ENCODE results near the gene RAP2C. TPM values are rescaled to one million over a fixed set of nuclear protein-coding genes. Genes with fewer than 3 reads are reported as not detected.

The RAP2C gene
- total RNA-seq, 1 experiment from 2014 or later, result 52.7 TPM

DNA sequence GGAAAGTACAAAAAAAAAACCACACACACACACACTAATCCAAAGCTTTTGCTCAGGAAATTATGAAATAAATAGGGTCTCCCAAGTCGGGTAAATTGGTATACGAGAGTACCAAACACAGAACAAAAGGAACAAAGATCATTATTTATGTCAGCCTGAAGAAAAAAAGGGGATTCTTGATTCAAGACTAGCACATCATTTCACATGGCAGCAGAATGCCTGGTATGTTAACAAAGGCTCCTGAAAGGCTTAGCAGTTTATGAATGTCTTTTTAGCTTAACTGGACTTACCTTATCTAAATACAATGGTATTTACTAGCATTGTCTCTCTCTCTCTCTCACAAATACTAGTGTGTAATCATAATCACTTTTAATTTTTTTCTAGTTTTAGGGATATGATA lies 11.3 kb downstream of the RAP2C start:
- Histone ChIP-seq H3K79me1 (ENCODE audit: insufficient read depth, low read depth, low read length, poor library complexity, severe bottlenecking) (no peaks in the 10 kb centered on the region), H3K79me2 (ENCODE audit: insufficient read depth, low read length) (no peaks in the 10 kb centered on the region; the same call in 1 of the 2 replicates), H3K23ac (ENCODE audit: insufficient read length, low read depth, low read length) (no peak overlapping the region), H3K18ac (ENCODE audit: insufficient read length, low read depth, low read length) (no peak overlapping the region), H3K56ac (ENCODE audit: insufficient read length, low read depth, low read length) (no peak overlapping the region), H4K5ac (ENCODE audit: insufficient read length, low read depth, low read length) (no peak overlapping the region), H2AK5ac (ENCODE audit: insufficient read length, low read length) (no peak overlapping the region), H2BK12ac (ENCODE audit: insufficient read length, low read depth, low read length) (no peak overlapping the region), H3K4me1 (ENCODE audit: insufficient read depth, low read length) (no peaks in the 10 kb centered on the region), H3K9ac (ENCODE audit: extremely low read depth, insufficient read length, low read length) (no peak overlapping the region), H3K4me2 (ENCODE audit: insufficient read depth, insufficient read length, low read length) (no peak overlapping the region), H2BK5ac (ENCODE audit: insufficient read length, low read length) (no peak overlapping the region), H3K27me3 (ENCODE audit: insufficient read depth, low read length) (no peaks in the 10 kb centered on the region), H3K9me3 (ENCODE audit: control insufficient read depth, low read depth, low read length) (no peaks in the 10 kb centered on the region), H3K23me2 (ENCODE audit: insufficient read length, low read depth, low read length, poor library complexity, severe bottlenecking) (no peaks in the 10 kb centered on the region), H4K91ac (ENCODE audit: insufficient read length, low read depth, low read length) (no peak overlapping the region), H3K14ac (ENCODE audit: insufficient read depth, low read length) (no peak overlapping the region), H2BK20ac (ENCODE audit: low read depth, low read length, poor library complexity, severe bottlenecking) (no peak overlapping the region), H3K4ac (ENCODE audit: low read depth, low read length) (no peak overlapping the region), H2BK15ac (ENCODE audit: low read depth, low read length) (no peak overlapping the region), H3T11ph (ENCODE audit: low read length) (no peak overlapping the region), H2BK120ac (ENCODE audit: low read depth, low read length, poor library complexity, severe bottlenecking) (no peak overlapping the region), H2AFZ (ENCODE audit: low read length) (no peak overlapping the region), H4K8ac (replicated peaks; ENCODE audit: insufficient read length, low read depth, low read length) (no peak overlapping the region), H4K20me1 (ENCODE audit: control insufficient read depth, insufficient read depth, insufficient read length) (no peaks in the 10 kb centered on the region), H3K27ac (ENCODE audit: insufficient read length, low read depth, low read length) (no peak overlapping the region)
- peaks cover 14 to 54% (median 44%) of the 10 kb centered on the region in 3 experiments; a peak in 6 of 7 replicates for H3K36me3 Mint-ChIP-seq (ENCODE audit: insufficient read depth in 1 of 3, low read depth in 3 of 3)
- no peak for DNase-seq
- H3K4me1 Mint-ChIP-seq, result no peaks in the 10 kb centered on the region
- WGBS (ENCODE audit: extremely low coverage, insufficient read length, low lambda C conversion rate), result no CpG with 5 or more reads among the region's 2 CpGs
- TF ChIP-seq CTCF (conservative IDR thresholded peaks at IDR 0.05), result no peak
- H3K9me3 Mint-ChIP-seq, result no peaks in the 10 kb centered on the region; a peak in 1 of 5 replicates
- H3K27me3 Mint-ChIP-seq (ENCODE audit: low read depth), result no peaks in the 10 kb centered on the region
- no peak overlapping the region for H3K4me3 Mint-ChIP-seq
- no peak overlapping the region for H3K27ac Mint-ChIP-seq
